SHP77 (cell line): ENCODE measurements around the gene TES.

Experiments used
- DNase-seq, 2 experiments: peaks; one replicate each; lab custom pipeline; 2025; lab: John Stamatoyannopoulos, UW

TES gene

DNA sequence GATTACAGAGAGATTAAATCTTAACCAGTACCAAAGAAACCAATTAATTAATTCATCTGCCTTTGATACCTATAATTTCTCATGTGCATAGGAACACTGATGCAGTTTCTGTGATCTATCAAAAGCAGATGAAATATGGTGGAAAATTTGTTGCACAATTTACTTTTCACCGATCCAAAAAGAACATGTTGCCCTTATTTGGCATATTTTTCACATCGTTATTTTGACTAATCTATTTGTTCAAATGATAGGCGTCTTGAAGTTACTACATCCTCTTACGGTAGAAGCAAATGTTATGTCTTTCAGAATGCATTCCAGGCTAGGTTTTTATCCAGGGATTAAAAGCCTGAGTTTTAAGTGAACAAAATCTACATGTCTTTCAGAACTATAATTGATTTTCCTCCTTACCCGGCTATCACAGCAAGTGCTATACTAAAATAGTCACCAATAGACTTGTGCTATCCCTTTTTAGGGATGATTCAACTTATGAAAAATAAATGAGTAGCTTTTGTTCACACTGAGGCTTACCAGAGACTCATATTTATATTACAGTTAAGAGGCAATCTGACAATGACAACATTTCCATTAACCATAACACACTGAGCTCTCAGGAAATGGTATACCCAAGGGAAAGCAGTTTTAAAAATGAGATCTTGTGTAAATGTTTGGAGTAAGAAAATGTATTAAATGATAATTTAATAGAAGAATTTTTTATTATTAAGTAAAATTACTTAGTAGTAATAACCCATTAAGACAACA, 16.8 kb upstream of the TES start:
- no peak for DNase-seq

DNA sequence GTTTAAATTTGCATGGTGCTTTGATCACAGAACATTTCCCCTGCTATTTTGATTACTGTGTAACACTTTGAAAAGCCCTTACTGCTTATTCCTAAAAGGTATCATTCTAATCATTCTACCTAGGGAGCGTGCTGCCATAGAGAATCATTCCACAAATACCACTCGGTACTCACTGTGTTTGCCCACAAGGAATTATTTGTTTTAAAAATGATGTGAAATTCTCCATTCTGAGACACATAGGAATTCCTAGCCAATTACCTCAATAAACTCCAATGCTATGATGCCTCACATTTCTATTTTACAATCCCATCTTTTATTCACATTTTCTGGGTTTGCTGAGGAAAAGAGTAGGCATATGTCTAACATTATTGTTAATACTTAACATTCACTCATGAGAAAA, 16.2 kb upstream of the TES start:
- no peak for DNase-seq

- DNase-seq = no peak
Observed at GRCh38 chr7:116195451-116195850, 14.9 kb upstream of the TES start.

GRCh38 chr7:116196947-116197346, 13.4 kb upstream of the TES start:
- no peak for DNase-seq

- DNase-seq = no peak
Observed at GRCh38 chr7:116197360-116197759, 13.0 kb upstream of the TES start.

DNA sequence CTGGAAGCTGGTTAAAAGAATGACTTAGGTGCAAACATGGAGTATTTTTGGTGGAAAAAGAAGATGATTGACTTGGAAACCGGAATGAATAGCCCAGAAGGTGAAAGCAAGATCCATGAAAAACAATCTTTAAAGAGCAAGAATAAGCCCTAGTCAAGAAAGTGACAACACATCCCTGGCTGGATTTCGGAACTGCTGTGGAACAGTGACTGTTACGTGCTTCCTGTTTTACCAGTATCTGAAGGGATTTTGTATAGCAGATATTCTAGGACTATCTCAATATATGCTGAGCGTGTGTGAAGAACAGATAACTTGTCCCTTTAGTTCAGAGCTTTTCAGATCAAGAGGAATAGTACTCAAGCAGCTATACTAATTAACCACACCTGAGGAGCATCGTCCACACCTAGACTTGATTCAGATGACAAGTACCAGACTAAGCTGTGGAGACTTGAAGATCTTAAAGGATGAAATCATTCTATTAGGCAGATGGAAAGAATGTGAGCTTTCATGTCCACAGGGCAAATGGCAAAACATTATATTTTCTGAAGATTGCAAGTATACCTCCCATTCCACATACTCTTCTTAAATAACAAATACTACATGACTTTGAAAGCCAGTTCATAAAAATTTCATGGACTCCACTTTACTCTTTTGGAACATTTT, 11.5 kb upstream of the TES start:
- DNase-seq = no peak

DNA sequence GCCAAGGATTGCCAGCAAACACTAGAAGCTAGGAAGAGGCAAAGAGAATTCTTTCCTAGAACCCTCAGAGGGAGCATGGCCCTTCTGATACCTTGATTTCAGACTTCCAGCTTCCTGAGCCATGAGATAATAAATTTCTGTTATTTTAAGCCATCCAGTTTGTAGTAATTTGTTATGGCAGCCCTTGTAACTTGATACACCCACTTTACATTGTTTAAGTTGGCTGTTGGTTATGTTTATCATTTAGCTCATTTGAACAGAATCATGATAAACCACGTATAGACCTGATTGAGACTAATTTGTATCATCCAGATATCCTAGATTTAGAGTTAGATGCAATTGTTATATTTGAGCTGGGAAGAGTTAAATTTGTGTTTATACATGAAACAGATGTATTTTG, 9.4 kb upstream of the TES start:
- no peak for DNase-seq

GRCh38 chr7:116206141-116206540, 4.2 kb upstream of the TES start:
- no peak for DNase-seq

GRCh38 chr7:116208919-116209318, 1.4 kb upstream of the TES start:
- DNase-seq = no peak

DNA sequence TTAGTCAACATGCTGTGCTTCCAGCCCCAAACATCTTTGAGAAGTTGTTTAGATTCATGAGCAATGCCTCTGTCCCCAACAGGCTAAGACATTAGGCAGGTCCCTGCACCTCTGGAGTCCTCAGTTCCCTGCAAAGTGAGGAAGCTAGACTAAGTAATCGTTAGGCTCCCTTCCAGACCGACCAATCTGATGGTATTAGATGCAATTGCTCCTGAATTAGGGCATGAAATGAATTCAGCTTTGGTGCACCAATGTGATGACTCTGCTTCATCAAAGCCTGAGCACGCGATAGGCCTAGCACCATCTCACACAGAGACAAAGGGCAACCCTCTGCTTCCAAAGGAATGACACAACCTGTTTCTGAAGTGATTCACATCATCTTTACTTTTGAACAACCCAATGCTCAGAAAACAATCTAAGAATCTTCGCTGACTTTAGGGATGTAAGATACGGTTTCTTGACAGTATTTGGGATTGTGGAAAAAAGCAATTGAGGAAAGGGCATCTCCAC, 723 bp upstream of the TES start:
- DNase-seq = no peak

DNA sequence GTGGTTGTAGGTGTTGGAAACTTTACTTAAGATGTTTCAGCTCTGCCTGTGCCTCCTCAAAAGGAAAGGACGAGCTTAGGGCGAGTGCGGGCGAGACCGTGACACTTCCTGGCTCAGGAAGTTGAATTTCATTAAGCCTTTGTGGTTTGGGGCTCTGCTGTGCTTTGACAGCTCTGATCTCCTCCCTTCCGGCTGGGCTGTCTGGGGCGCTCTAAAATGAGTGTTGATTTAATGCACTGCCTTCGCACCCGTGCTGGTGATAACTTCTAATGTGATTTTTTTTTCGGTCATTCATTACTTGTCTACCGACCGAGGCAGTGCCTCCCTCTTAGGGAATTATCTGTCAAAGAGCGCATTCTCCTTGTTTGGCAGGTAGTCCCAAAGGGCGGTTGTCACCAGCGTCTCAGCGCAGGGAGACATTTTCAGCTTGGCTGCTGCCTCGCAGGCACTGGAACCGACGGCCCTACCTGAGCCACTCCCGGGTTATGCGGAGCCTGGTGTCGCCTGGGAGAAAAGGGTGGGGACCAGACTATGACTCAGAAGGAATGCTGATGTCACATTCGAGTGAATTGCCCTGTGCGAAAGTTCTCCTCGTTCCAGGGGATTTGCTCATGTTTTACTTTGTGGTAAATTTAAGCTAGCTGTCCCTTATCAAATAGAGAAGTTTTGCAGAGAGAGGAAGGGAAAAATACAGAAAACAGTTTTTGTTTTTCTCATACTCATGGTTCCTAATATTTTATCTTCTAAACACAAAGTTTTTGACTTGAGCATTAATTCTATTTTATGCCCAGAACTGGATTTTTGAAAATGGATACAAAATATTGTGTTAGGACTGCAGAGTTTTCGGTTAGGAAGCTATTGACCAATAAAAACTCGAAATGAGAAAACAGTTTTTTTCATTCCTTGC, 920 bp downstream of the TES start:
- DNase-seq = peak; percentile 59 to 73

- DNase-seq = no peak
Observed at GRCh38 chr7:116211913-116212596, 1.7 kb downstream of the TES start.

GRCh38 chr7:116212869-116213268, 2.5 kb downstream of the TES start:
- no peak for DNase-seq

GRCh38 chr7:116213361-116214130, 3.2 kb downstream of the TES start:
- no peak for DNase-seq

- DNase-seq = no peak
Observed at GRCh38 chr7:116214921-116215320, 4.6 kb downstream of the TES start.

DNA sequence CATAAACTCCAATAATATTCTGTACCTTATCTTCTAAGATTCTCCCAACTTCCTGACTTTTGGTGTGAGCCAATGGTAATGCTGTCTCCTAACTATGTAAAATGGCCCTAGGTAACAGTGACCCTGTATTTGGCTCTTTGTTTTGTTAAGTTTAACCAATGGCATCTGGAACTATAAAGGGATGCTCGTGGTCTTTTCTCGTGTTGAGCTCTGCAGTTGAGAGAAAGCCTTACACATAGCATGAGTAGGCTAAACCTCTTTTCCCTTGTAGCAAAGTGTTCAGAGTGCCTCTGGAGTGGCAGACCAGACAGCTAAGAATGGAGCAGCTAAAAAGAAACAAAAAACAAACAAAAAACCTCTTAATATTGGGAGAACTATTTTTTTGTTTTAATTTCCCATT, 5.2 kb downstream of the TES start:
- no peak for DNase-seq

DNA sequence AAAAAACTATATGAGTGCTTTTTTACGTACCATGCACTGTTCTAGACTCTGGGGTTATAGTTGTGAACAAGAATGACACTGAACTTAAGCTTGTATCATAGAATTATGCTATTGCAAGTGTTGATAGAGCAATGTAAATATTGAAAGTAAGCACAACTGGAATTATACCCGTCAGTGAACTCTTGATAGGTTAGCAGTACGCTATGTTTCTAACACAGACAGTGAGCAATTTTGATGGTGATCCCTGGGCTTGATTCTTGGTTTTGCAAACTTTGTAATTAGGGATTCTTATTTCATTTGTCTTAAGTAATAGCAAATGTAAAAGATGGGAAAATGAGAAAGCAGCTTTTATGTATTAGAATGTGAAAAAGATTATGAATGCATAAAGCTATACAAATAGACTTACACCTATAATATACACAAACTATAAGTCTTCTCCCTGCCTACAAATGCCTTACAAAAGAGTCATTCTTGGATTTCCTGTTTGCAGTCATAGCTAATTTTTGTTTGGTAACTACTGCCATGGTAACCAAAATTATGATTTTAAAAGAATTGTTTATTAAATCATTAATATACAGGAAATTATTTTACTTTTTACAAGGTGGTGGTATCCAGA, 6.7 kb downstream of the TES start:
- no peak for DNase-seq

DNA sequence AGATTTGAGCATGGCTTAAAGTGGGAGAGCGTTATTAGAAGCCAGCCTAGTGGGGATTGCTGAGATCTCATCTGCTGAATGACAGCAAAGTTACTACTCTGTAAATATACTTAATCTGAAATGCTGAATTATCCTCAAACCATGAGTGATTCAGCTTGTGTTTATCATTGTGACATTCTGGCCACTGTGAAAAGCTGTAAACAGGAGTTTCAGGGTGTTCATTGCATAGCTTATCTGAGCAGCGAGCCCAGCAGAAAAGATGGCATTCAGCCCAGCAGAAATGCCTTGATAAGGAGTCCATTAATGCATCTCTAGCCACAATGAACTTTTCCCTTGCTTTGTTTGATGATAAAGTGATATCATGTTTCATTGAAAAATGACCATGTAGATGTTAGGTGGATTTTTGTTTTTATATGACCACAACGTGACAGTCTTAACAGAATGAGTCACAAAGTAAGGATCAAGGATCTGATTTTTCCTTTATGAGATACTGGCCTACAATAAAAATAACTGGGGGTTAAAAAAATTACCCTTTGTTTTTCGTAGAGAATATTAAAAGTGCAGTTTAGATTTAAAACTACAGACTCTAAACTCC, 7.8 kb downstream of the TES start:
- no peak for DNase-seq

DNA sequence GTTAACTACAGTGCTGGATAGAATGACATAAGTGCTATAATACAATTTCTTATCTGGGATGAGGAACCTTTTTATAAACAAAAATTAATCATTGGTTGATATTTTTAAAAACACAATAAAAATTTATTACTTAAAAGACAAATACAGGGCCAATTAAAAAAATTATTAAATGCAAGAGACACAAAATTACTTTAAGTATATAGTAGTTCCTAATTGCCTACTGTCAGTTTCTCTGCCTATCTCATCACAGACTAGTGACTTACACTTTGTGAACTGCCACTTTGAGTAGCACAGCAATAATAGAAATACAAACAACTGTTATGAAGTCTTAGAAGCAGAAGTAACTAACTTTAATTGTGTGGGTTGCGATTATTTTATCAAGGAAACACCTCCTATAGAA, 8.4 kb downstream of the TES start:
- no peak for DNase-seq

- DNase-seq = no peak
Observed at GRCh38 chr7:116219288-116219687, 8.9 kb downstream of the TES start.
